SK-N-SH (cell line): ENCODE measurements around the gene POTEB3. TPM values are rescaled to one million over a fixed set of nuclear protein-coding genes. Genes with fewer than 3 reads are reported as not detected.
"Not testable (repeated sequence)": the region's sequence is repeated elsewhere in the genome, so short reads cannot be mapped to it uniquely, and the experiment has no call there.

ENCODE experiments used
- CTCF ChIA-PET: fragments of 300-600, 350-600 bp; formaldehyde crosslinking; extraction: SDS; loops from one replicate; lab custom pipeline; 2021; lab: Yijun Ruan, JAX
- POLR2A ChIA-PET: fragments of 350-600 bp; sonication (Branson Sonifier 250); formaldehyde crosslinking; extraction: SDS; loops from one replicate; lab custom pipeline; 2020; ENCODE audit warnings: antibody characterized with exemption, inconsistent platforms; lab: Yijun Ruan, JAX
- DNase-seq: peaks from one replicate; pipeline ENCODE4 v3.0.0; 2012
- H2AFZ ChIP-seq: fragments of 200-600 bp; sonication (generic); 2 replicates; pipeline ENCODE4 v1.8.1; 2016; ENCODE audit warnings: antibody characterized with exemption, mild to moderate bottlenecking, low read depth
- H3F3A ChIP-seq: fragments of 200-600 bp; sonication (generic); replicated peaks from 2 replicates; pipeline ENCODE3; 2016; ENCODE audit warnings: antibody characterized with exemption, mild to moderate bottlenecking; ENCODE audit not compliant: insufficient read depth
- H3K27ac ChIP-seq, 2 experiments: fragments of 200-500 bp in 1 of 2; fragments of 200-600 bp in 1 of 2; sonication (Bioruptor generic) in 1 of 2; sonication (generic), shearing (Covaris generic) in 1 of 2; 2 replicates each; pipeline versions ENCODE4 v1.5.1 to v1.6.1; 2014 to 2016; ENCODE audit warnings: low read depth in 2 of 2, inconsistent platforms in 1 of 2, low read length in 1 of 2, mild to moderate bottlenecking in 1 of 2, mixed read lengths in 1 of 2
- H3K27me3 ChIP-seq: fragments of 200-600 bp; sonication (generic), shearing (Covaris generic); 2 replicates; pipeline ENCODE4 v1.6.1; 2016; ENCODE audit warnings: mixed run types; ENCODE audit not compliant: insufficient read depth
- H3K36me3 ChIP-seq, 2 experiments: fragments of 200-500 bp in 1 of 2; fragments of 200-600 bp in 1 of 2; sonication (Bioruptor generic) in 1 of 2; sonication (generic) in 1 of 2; replicated peaks in 1 of 2; 2 replicates each; pipeline versions ENCODE3 to v1.5.1; 2014 to 2016; ENCODE audit warnings: low read length in 1 of 2, mild to moderate bottlenecking in 1 of 2; ENCODE audit not compliant: insufficient read depth in 2 of 2, control insufficient read depth in 1 of 2
- H3K4me1 ChIP-seq, 2 experiments: fragments of 200-500 bp in 1 of 2; fragments of 200-600 bp in 1 of 2; sonication (Bioruptor generic) in 1 of 2; sonication (generic), shearing (Covaris generic) in 1 of 2; 2 replicates each; pipeline versions ENCODE4 v1.5.1 to v1.6.1; 2014 to 2016; ENCODE audit warnings: low read depth in 1 of 2, low read length in 1 of 2, mixed run types in 1 of 2; ENCODE audit not compliant: insufficient read depth in 2 of 2, control insufficient read depth in 1 of 2
- H3K4me2 ChIP-seq: fragments of 200-600 bp; sonication (generic), shearing (Covaris generic); 2 replicates; pipeline ENCODE4 v1.6.1; 2017; ENCODE audit warnings: mixed run types
- H3K4me3 ChIP-seq, 2 experiments: fragments of 200-500 bp in 1 of 2; fragments of 200-600 bp in 1 of 2; sonication (Bioruptor generic) in 1 of 2; sonication (generic), shearing (Covaris generic) in 1 of 2; 2 replicates each; pipeline versions ENCODE4 v1.5.1 to v1.8.1; 2014 to 2016; ENCODE audit warnings: low read depth in 2 of 2, inconsistent platforms in 1 of 2, low read length in 1 of 2, mild to moderate bottlenecking in 1 of 2, mixed read lengths in 1 of 2, moderate library complexity in 1 of 2
- H3K79me2 ChIP-seq: fragments of 200-600 bp; sonication (generic); 2 replicates; pipeline ENCODE4 v1.8.1; 2017; ENCODE audit warnings: mild to moderate bottlenecking; ENCODE audit not compliant: insufficient read depth
- H3K9ac ChIP-seq: fragments of 200-600 bp; sonication (generic); 2 replicates; pipeline ENCODE4 v1.6.1; 2017; ENCODE audit warnings: mixed run types
- H3K9me2 ChIP-seq: fragments of 200-600 bp; sonication (generic); 2 replicates; pipeline ENCODE4 v1.6.1; 2017; ENCODE audit warnings: mixed run types
- H3K9me3 ChIP-seq: fragments of 200-600 bp; sonication (generic); 2 replicates; pipeline ENCODE4 v1.6.1; 2017; ENCODE audit warnings: mixed run types, mild to moderate bottlenecking, moderate library complexity
- H4K20me1 ChIP-seq: fragments of 200-600 bp; sonication (generic); 2 replicates; pipeline ENCODE4 v1.6.1; 2017; ENCODE audit warnings: mild to moderate bottlenecking, mixed run types; ENCODE audit not compliant: insufficient read depth
- WGBS: methylation state at CpG from one replicate; pipeline ENCODE4 v1.1.6; 2017; ENCODE audit warnings: low lambda C conversion rate; 5-methylcytosine and 5-hydroxymethylcytosine counted together
- polyA plus RNA-seq, 3 experiments: library from polyadenylated mRNA; depleted of rRNA; stranded (reverse); fragments of >200 nt; gene quantifications; 2 replicates each; pipeline ENCODE4 v1.2.3, GENCODE V29; 2012

The POTEB3 gene
- polyA plus RNA-seq, 1 of the 3 experiments (the other 2 are of a cell fraction), result not detected

GRCh38 chr15:21399111-21399510, 41.2 kb downstream of the POTEB3 start:
- H3K9ac ChIP-seq, POLR2A ChIA-PET, H3K27ac ChIP-seq, H3F3A ChIP-seq, H3K9me3 ChIP-seq, DNase-seq, H3K79me2 ChIP-seq, H3K4me1 ChIP-seq, H3K27me3 ChIP-seq, H3K4me2 ChIP-seq, H3K36me3 ChIP-seq, H4K20me1 ChIP-seq, CTCF ChIA-PET, H2AFZ ChIP-seq, H3K9me2 ChIP-seq, H3K4me3 ChIP-seq: not testable (repeated sequence)
- 0% methylated on average over 1 of the region's 4 CpGs for WGBS

- 0% methylated on average over 1 of the region's 5 CpGs for WGBS
- not testable (repeated sequence) for H3K9me3 ChIP-seq
These were observed 41.8 kb downstream of the POTEB3 start for GRCh38 chr15:21398511-21398910.

GRCh38 chr15:21397656-21398055, 42.6 kb downstream of the POTEB3 start:
- H3K4me1 ChIP-seq, H3K9me2 ChIP-seq, H3K4me2 ChIP-seq, H3K9me3 ChIP-seq, H3K27me3 ChIP-seq, H3K9ac ChIP-seq, DNase-seq, H3F3A ChIP-seq, H4K20me1 ChIP-seq, POLR2A ChIA-PET, CTCF ChIA-PET, H2AFZ ChIP-seq, H3K36me3 ChIP-seq, H3K79me2 ChIP-seq, H3K4me3 ChIP-seq, H3K27ac ChIP-seq: not testable (repeated sequence)
- WGBS, result no CpG with 5 or more reads among the region's 2 CpGs

More at GRCh38 chr15:21398511-21398910, 41.8 kb downstream of the POTEB3 start:
- H3K27me3 ChIP-seq, H2AFZ ChIP-seq, H3K9me2 ChIP-seq, H3K36me3 ChIP-seq, DNase-seq, H3K4me2 ChIP-seq, H3K9ac ChIP-seq, H3F3A ChIP-seq, POLR2A ChIA-PET, H3K79me2 ChIP-seq, H4K20me1 ChIP-seq, CTCF ChIA-PET, H3K4me1 ChIP-seq, H3K27ac ChIP-seq, H3K4me3 ChIP-seq: not testable (repeated sequence)

- CTCF ChIA-PET, H3K36me3 ChIP-seq, H2AFZ ChIP-seq, H3K4me1 ChIP-seq, H3K27me3 ChIP-seq, POLR2A ChIA-PET, H3K9me3 ChIP-seq, H3K27ac ChIP-seq, H3F3A ChIP-seq, H3K9ac ChIP-seq, H3K4me2 ChIP-seq, H3K79me2 ChIP-seq, H3K4me3 ChIP-seq, DNase-seq, H4K20me1 ChIP-seq, H3K9me2 ChIP-seq: not testable (repeated sequence)
- no CpG with 5 or more reads among the region's 2 CpGs for WGBS
These were observed 43.1 kb downstream of the POTEB3 start for GRCh38 chr15:21397186-21397585.

GRCh38 chr15:21385961-21386360, 54.3 kb downstream of the POTEB3 start:
- H3K4me3 ChIP-seq, H3K4me1 ChIP-seq, H3K79me2 ChIP-seq, H3K36me3 ChIP-seq, H4K20me1 ChIP-seq, H3K9me2 ChIP-seq, H3K4me2 ChIP-seq, H3F3A ChIP-seq, H3K9me3 ChIP-seq, CTCF ChIA-PET, H3K27ac ChIP-seq, DNase-seq, H3K9ac ChIP-seq, H2AFZ ChIP-seq, H3K27me3 ChIP-seq, POLR2A ChIA-PET: not testable (repeated sequence)
- WGBS, result 13% methylated on average over 3 of the region's 25 CpGs

GRCh38 chr15:21383866-21384485, 56.3 kb downstream of the POTEB3 start:
- H3K27me3 ChIP-seq, H3K9me2 ChIP-seq, H3K79me2 ChIP-seq, H3K4me2 ChIP-seq, H4K20me1 ChIP-seq, H2AFZ ChIP-seq, H3K27ac ChIP-seq, DNase-seq, CTCF ChIA-PET, H3K4me3 ChIP-seq, H3K4me1 ChIP-seq, H3F3A ChIP-seq, H3K9me3 ChIP-seq, H3K36me3 ChIP-seq, H3K9ac ChIP-seq, POLR2A ChIA-PET: not testable (repeated sequence)
- WGBS, result 5% methylated on average over 3 of the region's 24 CpGs
